HepG2 (cell line): Measurements from ENCODE around the gene CLP1. TPM values are rescaled to one million over a fixed set of nuclear protein-coding genes. Genes with fewer than 3 reads are reported as not detected.
A peak's percentile ranks its signal among the peaks of the same experiment; 100 is the strongest.

Experiments used
- AGO2 ChIP-seq: fragments of 200-400 bp; formaldehyde crosslinking; optimal IDR thresholded peaks from 2 replicates; pipeline ENCODE3; 2017; ENCODE audit warnings: mild to moderate bottlenecking, low read depth, low read length, moderate library complexity
- DPF2 ChIP-seq: sonication (generic); formaldehyde crosslinking; IDR thresholded peaks from 2 replicates; pipeline ENCODE4 v1.4.0; 2020; ENCODE audit warnings: mild to moderate bottlenecking, low read depth, missing genetic modification reagents, borderline replicate concordance
- GMEB2 ChIP-seq: IDR thresholded peaks from 2 replicates; pipeline ENCODE4 v1.6.1; 2016; ENCODE audit warnings: missing biosample characterization, missing genetic modification reagents, low read depth
- GPN1 ChIP-seq: sonication (generic); formaldehyde crosslinking; IDR thresholded peaks from 2 replicates; pipeline ENCODE4 v1.5.1; 2020; ENCODE audit warnings: missing genetic modification reagents, borderline replicate concordance
- HIC2 ChIP-seq: sonication (generic); formaldehyde crosslinking; IDR thresholded peaks from 2 replicates; pipeline ENCODE4 v1.9.0; 2022; ENCODE audit warnings: low read depth, missing genetic modification reagents
- HMGXB4 ChIP-seq, 2 experiments: sonication (generic) in 1 of 2; formaldehyde crosslinking in 1 of 2; IDR thresholded peaks; 2 replicates each; pipeline versions ENCODE4 v1.4.0 to v1.6.1; 2018 to 2020; ENCODE audit warnings: missing genetic modification reagents in 2 of 2, borderline replicate concordance in 1 of 2, low read depth in 1 of 2, mild to moderate bottlenecking in 1 of 2, missing biosample characterization in 1 of 2
- HOXD1 ChIP-seq: sonication (generic); formaldehyde crosslinking; IDR thresholded peaks from 2 replicates; pipeline ENCODE4 v1.5.0; 2020; ENCODE audit warnings: missing genetic modification reagents
- KDM1A ChIP-seq: IDR thresholded peaks from 2 replicates; pipeline ENCODE4 v1.6.1; 2016; ENCODE audit warnings: missing compliant biosample characterization
- MED8 ChIP-seq: sonication (generic); formaldehyde crosslinking; IDR thresholded peaks from 2 replicates; pipeline ENCODE4 v1.8.1; 2023; ENCODE audit warnings: mild to moderate bottlenecking, missing genetic modification reagents; ENCODE audit not compliant: insufficient replicate concordance
- RORA ChIP-seq: sonication (generic); formaldehyde crosslinking; IDR thresholded peaks from 2 replicates; pipeline ENCODE4 v1.5.0; 2020; ENCODE audit warnings: mild to moderate bottlenecking, missing genetic modification reagents, moderate library complexity
- SSRP1 ChIP-seq: IDR thresholded peaks from 2 replicates; pipeline ENCODE4 v1.6.1; 2016; ENCODE audit warnings: control low read depth
- STAT6 ChIP-seq: sonication (generic); formaldehyde crosslinking; IDR thresholded peaks from 2 replicates; pipeline ENCODE4 v1.4.0; 2020; ENCODE audit warnings: missing genetic modification reagents, mild to moderate bottlenecking, borderline replicate concordance
- U2AF2 ChIP-seq: fragments of 200-400 bp; formaldehyde crosslinking; IDR thresholded peaks from 2 replicates; pipeline ENCODE4 v1.6.1; 2017; ENCODE audit warnings: low read depth, mild to moderate bottlenecking, low read length
- ZBTB10 ChIP-seq: sonication (generic); formaldehyde crosslinking; IDR thresholded peaks from 2 replicates; pipeline ENCODE4 v1.4.0; 2020; ENCODE audit warnings: missing genetic modification reagents, borderline replicate concordance
- ZFP1 ChIP-seq: IDR thresholded peaks from 2 replicates; pipeline ENCODE4 v1.6.1; 2016
- ZNF335 ChIP-seq: sonication (generic); formaldehyde crosslinking; IDR thresholded peaks from 2 replicates; pipeline ENCODE4 v1.4.0; 2020; ENCODE audit warnings: missing genetic modification reagents
- ZNF75D ChIP-seq: sonication (generic); formaldehyde crosslinking; IDR thresholded peaks from 2 replicates; pipeline ENCODE4 v1.8.1; 2023; ENCODE audit warnings: missing genetic modification reagents, mild to moderate bottlenecking, borderline replicate concordance
- polyA plus RNA-seq, 8 experiments: library from polyadenylated mRNA; depleted of rRNA in 3 of 8; stranded (reverse) in 7 of 8; unstranded in 1 of 8; fragments of >200 nt; fragmentation: Illumina TruSeq in 4 of 8; extraction: Trizol in 4 of 8; gene quantifications; 2 replicates each; pipeline versions ENCODE4 v1.2.1 to v1.2.3, GENCODE V29; 2011 to 2016; ENCODE audit warnings: low read depth in 4 of 8, missing spikeins in 1 of 8, mixed read lengths in 1 of 8; ENCODE audit not compliant: insufficient read depth in 1 of 8
- total RNA-seq, 5 experiments: library from RNA; depleted of rRNA; stranded (reverse); fragments of >200 nt; fragmentation: Illumina TruSeq; extraction: Trizol; gene quantifications; 2 replicates each; pipeline ENCODE4 v1.2.3, GENCODE V29; 2016; ENCODE audit warnings: low read depth in 1 of 5

The CLP1 gene
- total and polyA plus RNA-seq, 2 of the 13 experiments (the other 11 are each of a cell fraction or from before 2014, with no cell fraction given): 14.6 to 24.8 TPM

GRCh38 chr11:57657194-57658022 is at the start of gene CLP1 (continued):
- peak; percentile 83; the same call in 1 of the 2 replicates for TF ChIP-seq GMEB2 (CRISPR knock-in tag)
- no peak for TF ChIP-seq U2AF2
- no peak for TF ChIP-seq GPN1
- no peak for TF ChIP-seq ZNF75D (CRISPR knock-in tag)
- no peak for TF ChIP-seq SSRP1 (CRISPR knock-in tag)
- TF ChIP-seq KDM1A (CRISPR knock-in tag): no peak
- no peak for TF ChIP-seq RORA
- TF ChIP-seq HIC2 (CRISPR knock-in tag): no peak
- TF ChIP-seq ZNF335 (CRISPR knock-in tag): no peak
- TF ChIP-seq AGO2: no peak
- peak; percentile 72; the same call in 1 of the 2 replicates for TF ChIP-seq ZFP1 (CRISPR knock-in tag)
- peak; percentile 76; the same call in 1 of the 2 replicates for TF ChIP-seq STAT6 (CRISPR knock-in tag)
- no peak for TF ChIP-seq HOXD1 (CRISPR knock-in tag)
- TF ChIP-seq MED8 (CRISPR knock-in tag): no peak
- peak; percentile 18 to 46; a peak in 1 of 4 replicates for TF ChIP-seq HMGXB4 (CRISPR knock-in tag; IDR thresholded peaks at IDR 0.05; ENCODE audit: borderline replicate concordance in 1 of 2, low read depth in 1 of 2)
- TF ChIP-seq ZBTB10 (CRISPR knock-in tag): no peak
- 0 out of 2 replicates have a peak, but pooled peaks have one; percentile 20 for TF ChIP-seq DPF2 (CRISPR knock-in tag)
